Cerebellar cortex (tissue), 1 donor: ENCODE results near the gene RAB1B.

Experiments
- DNase-seq: peaks from one replicate; pipeline ENCODE4 v3.0.0-alpha.2; 2015; ENCODE audit warnings: low spot score

The RAB1B gene

GRCh38 chr11:66268244-66268951 lies at the start of gene RAB1B:
Gene RAB1B (plus strand): TSS chr11:66268639. CDS start chr11:66268680, 41 bp downstream.
- DNase-seq, result peak; percentile 99

- DNase-seq, result no peak
Measured at GRCh38 chr11:66218846-66219620, 49.4 kb upstream of the RAB1B start.

- DNase-seq, result no peak
Measured at GRCh38 chr11:66219846-66220565, 48.4 kb upstream of the RAB1B start.

GRCh38 chr11:66220566-66220935 lies 47.9 kb upstream of the RAB1B start:
- no peak for DNase-seq

DNA sequence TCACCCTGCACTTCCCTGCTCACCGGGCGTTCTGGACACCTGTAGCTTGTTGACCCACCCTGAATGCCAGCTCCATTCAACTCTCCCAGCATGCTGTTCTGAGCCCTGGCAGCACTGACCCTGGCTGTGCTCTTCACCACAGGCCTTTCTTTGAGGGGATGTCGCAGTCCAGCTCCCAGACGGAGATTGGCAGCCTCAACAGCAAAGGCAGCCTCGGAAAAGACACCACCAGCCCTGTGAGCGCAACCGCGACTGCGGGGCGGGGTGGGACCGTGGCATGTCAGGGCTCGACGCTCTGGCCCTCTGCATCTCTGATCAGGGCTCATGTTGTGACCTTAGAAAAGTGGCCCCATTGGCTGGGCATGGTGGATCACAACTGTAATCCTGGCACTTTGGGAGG lies 47.4 kb upstream of the RAB1B start:
- no peak for DNase-seq

DNA sequence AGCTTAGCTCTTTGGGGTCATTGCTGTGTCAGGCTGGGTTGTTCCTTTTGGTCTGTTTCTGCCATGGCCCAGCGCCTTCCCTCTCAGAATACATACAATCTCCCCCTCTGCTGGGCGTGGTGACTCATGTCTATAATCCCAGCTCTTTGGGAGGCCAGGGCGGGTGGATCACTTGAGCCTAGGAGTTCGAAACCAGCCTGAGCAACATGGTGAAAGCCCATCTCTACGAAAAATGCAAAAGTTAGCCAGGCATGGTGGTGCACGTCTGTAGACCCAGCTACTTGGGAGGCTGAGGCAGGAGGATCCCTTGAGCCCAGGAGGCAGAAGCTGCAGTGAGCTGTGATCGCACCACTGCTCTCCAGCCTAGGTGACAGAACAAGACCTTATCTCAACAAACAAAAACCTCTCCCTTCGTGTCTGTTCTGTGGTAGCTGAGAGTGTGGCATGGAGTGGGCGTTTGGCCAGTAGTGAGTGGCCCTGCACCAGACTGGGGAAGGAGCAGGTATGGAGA lies 46.7 kb upstream of the RAB1B start:
- no peak for DNase-seq

DNA sequence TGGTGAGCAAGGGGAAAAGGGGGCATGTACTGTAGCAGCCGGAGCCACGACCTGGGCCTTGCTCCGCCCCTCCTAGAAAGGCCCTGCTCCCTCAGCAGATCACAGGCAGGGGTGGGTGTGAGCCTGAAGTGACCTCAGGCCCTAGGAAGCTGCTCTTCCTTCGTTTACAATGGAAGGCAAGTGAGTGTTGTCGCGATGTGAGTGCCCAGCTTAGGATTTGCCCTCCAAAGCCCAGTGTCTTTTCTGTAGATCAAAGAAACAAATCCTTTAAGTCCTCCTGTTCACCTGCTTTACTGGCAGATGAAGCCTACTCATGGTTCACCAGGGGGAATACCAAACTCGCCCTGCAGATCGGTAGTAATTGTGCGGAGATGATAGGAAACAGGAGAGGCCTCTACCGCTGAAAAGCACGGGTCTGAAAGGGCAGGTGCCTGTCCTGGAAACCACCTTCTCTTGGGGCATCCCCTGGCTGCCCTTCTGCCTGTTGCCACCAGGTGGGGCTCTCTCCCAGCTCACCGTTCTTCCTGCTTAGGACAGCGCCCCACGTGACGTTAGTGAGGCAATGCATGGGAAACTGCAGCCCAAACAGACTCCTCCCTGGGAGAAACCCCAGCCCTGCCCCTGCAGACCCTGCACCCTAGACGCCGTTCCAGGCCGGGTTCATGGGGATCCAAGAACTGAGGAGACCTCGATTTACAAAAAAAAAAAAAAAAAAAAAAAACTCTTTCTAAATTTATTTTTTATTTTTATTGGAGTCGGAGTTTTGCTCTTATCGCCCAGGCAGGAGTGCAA lies 45.9 kb upstream of the RAB1B start:
- peak; percentile 97 for DNase-seq

DNA sequence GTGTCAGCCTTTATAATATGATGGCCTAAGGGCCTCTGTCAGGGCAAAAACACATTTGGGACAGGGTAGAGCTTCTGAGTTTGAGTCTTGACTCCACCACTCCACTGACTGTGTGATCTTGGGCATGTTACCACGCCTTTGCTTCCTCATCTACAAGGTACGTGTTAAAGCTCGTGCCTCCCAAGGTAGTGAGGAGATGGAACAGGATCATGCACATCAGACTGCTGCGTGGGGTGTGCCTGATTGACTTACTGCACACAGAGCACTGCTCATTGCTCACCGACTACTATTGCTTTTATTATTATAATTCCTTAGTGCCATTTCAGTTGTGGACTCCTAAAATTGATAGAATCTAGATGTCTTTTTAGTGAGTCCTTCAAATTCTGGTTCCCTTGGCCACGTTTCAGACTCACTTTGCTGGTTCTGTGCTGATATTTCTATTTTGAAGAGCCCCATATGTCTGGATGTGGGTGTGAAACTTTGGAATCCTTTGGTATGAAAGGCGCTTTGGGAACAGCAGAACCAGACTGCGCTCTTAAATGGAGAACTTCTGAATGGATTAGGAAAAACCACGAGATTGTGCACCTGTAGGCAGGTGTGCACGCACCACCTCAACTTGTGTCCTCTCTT lies 44.1 kb upstream of the RAB1B start:
- peak; percentile 10 for DNase-seq

DNA sequence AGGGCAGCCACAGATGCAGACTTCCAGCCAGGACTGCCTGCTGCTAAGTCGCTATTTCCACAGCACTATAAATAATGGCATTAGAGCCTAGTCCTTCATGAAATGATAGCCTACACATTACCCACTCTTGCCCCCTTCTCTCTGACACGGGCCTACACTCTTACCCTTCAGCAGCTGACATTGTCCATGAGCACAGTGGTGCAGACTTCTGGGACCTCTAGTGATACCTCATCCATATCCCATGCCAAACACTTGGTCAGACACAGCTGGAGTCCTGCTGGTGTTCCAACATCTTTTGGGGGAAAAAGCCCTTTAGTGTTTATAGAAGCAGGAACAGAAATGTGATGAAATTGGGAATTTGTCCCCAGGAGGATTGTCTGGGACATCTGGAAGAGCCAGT lies 43.4 kb upstream of the RAB1B start:
- no peak for DNase-seq

DNA sequence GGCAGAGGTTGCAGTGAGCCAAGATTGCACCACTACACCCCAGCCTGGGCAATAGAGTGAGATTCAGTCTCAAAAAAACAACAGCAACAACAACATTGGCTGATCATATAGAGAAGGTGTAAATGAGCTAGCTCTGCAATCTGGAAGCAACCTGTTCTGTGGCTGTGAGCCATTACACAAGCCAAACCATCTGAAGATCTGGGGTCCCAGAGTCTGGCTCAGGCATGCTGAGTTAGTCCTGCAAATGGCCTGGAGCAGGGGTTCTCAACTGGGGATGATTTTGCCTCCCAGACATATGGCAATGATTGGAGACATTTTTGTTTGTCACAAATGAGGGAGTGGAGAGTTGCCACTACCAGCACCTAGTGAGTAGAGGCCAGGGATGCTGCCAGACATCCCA lies 42.3 kb upstream of the RAB1B start:
- DNase-seq, result peak; percentile 86

DNA sequence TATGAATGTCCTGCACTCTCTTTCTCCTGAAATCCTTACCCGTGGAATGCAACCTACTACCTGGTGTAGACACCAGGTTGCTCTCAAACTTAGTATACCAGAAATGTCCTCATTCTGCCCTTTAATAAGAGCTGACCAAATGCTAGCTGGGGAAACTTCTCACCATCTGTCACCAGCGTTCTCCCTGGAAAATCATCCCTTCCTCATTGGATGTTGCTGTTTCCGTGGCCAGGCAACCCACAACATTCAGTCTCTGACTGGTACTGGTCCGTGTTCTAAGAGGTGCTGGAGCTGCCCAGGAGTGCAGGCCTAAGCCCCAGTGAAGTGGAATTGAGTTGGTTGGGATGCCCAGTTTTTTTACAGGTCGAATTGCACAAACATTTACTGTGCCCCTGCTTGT lies 40.7 kb upstream of the RAB1B start:
- DNase-seq, result peak; percentile 89

GRCh38 chr11:66228521-66228920 lies 39.9 kb upstream of the RAB1B start:
- DNase-seq, result no peak

- peak; percentile 83 for DNase-seq
Measured at GRCh38 chr11:66230156-66230555, 38.3 kb upstream of the RAB1B start.

DNA sequence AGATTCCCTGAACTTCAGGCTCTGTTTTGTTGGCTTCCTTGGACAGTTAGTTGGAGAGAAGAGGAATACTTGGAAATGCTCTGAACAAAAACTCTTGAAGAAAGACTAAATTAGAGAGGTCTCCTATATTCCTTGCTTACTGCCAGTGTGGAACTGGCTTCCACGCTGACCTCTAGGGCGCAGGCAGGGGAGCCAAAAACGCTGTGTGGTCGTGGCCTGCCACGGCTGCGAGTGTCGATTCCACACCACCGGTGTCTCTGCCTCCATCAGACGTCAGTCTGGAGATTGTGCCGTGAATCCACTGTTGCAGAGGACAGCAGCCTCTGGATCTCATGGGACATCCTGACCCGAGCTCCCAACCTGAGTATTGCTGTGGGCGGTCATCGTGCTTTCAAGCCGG lies 37.5 kb upstream of the RAB1B start:
- no peak for DNase-seq

GRCh38 chr11:66231561-66231960 lies 36.9 kb upstream of the RAB1B start:
- DNase-seq, result peak; percentile 92

GRCh38 chr11:66232769-66233168 lies 35.7 kb upstream of the RAB1B start:
- peak; percentile 51 for DNase-seq

- no peak for DNase-seq
Measured at GRCh38 chr11:66233301-66233700, 35.1 kb upstream of the RAB1B start.

DNA sequence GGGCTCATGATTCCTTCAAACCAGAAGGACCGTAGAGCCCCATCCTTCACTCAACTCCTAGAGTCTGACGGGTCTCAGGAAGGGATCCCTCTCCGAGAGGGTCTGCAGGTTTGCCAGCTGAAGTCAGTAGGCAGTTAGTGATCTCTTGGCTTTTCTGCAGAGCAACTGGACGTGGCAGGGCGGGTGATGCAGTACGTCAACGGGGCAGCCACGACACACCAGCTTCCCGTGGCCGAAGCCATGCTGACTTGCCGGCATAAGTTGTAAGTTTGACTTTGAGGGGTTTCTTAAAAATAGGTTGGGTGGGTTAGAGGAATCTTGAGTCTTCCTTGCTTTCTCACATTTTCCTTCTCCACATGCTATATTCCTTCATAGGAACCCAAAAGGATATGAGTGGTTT lies 33.3 kb upstream of the RAB1B start:
- no peak for DNase-seq

GRCh38 chr11:66237867-66238266 lies 30.6 kb upstream of the RAB1B start:
- DNase-seq, result no peak

- no peak for DNase-seq
Measured at GRCh38 chr11:66238786-66239413, 29.5 kb upstream of the RAB1B start.

- DNase-seq, result no peak
Measured at GRCh38 chr11:66239511-66239910, 28.9 kb upstream of the RAB1B start.
